ENCODE data around the gene ACKR1. TPM values are rescaled to one million over a fixed set of nuclear protein-coding genes. Genes with fewer than 3 reads are reported as not detected.

Gene ACKR1
- total and polyA plus RNA-seq, 4 donors = 0.08 to 17.2 (median 0.48) TPM; not detected in 1

GRCh38 chr1:159163614-159164228 lies 41.0 kb upstream of the ACKR1 start:
- 58% methylated on average over 9 of the region's 9 CpGs for WGBS
- no peak for DNase-seq (ENCODE audit: low spot score)

GRCh38 chr1:159168043-159168442 lies 36.6 kb upstream of the ACKR1 start:
- H3K4me3 ChIP-seq (ENCODE audit: low read depth in 1 of 3, low read length in 3 of 3) = no peak overlapping the region
- H3K9me3 ChIP-seq (ENCODE audit: control insufficient read depth in 4 of 4, low read length in 3 of 4) = no peaks in the 10 kb centered on the region
- WGBS = 52% methylated on average over 4 of the region's 4 CpGs
- no peaks in the 10 kb centered on the region for H3K36me3 ChIP-seq (ENCODE audit: control insufficient read depth in 4 of 4, insufficient read depth in 3 of 4, low read depth in 1 of 4, low read length in 3 of 4)
- no peak overlapping the region for H3K27ac ChIP-seq (ENCODE audit: low read depth in 1 of 2, low read length in 2 of 2)
- peaks cover 0 to 23% (median 2%) of the 10 kb centered on the region in 4 donors for H3K27me3 ChIP-seq (ENCODE audit: control insufficient read depth in 4 of 4, insufficient read depth in 4 of 4, low read length in 3 of 4)
- peaks cover 0 to 2% (median 0%) of the 10 kb centered on the region in 4 donors for H3K4me1 ChIP-seq (ENCODE audit: control insufficient read depth in 4 of 4, insufficient read depth in 4 of 4, low read length in 3 of 4)
- no peak for TF ChIP-seq TAF1 (conservative IDR thresholded peaks at IDR 0.05)
- DNase-seq (ENCODE audit: low spot score) = no peak
- H3K9ac ChIP-seq (ENCODE audit: low read depth in 1 of 2, low read length in 2 of 2) = no peak overlapping the region

More at GRCh38 chr1:159163614-159164228, 41.0 kb upstream of the ACKR1 start:
- Histone ChIP-seq H3K36me3 (ENCODE audit: control insufficient read depth in 4 of 4, insufficient read depth in 3 of 4, low read depth in 1 of 4, low read length in 3 of 4) (no peaks in the 10 kb centered on the region), H3K4me1 (ENCODE audit: control insufficient read depth in 4 of 4, insufficient read depth in 4 of 4, low read length in 3 of 4) (peaks cover 0 to 3% (median 1%) of the 10 kb centered on the region in 4 donors), H3K9ac (ENCODE audit: low read depth in 1 of 2, low read length in 2 of 2) (no peak overlapping the region), H3K9me3 (ENCODE audit: control insufficient read depth in 4 of 4, low read length in 3 of 4) (no peaks in the 10 kb centered on the region), H3K27me3 (ENCODE audit: control insufficient read depth in 4 of 4, insufficient read depth in 4 of 4, low read length in 3 of 4) (peaks cover 0 to 11% (median 1%) of the 10 kb centered on the region in 4 donors), H3K27ac (ENCODE audit: low read depth in 1 of 2, low read length in 2 of 2) (no peak overlapping the region), H3K4me3 (ENCODE audit: low read depth in 1 of 3, low read length in 3 of 3) (no peak overlapping the region)
- no peak for TF ChIP-seq ZBTB33 (IDR thresholded peaks at IDR 0.05)
- TF ChIP-seq TAF1 (conservative IDR thresholded peaks at IDR 0.05) = no peak
- no peak for TF ChIP-seq NR2F2 (IDR thresholded peaks at IDR 0.05)
- no peak for TF ChIP-seq YY1 (IDR thresholded peaks at IDR 0.05)
- no peak for TF ChIP-seq HNF4G (IDR thresholded peaks at IDR 0.05)
- no peak for TF ChIP-seq MAX (IDR thresholded peaks at IDR 0.05)
- TF ChIP-seq FOXA2 (IDR thresholded peaks at IDR 0.05) = no peak
- no peak for TF ChIP-seq SP1 (IDR thresholded peaks at IDR 0.05)
- TF ChIP-seq EGR1 (IDR thresholded peaks at IDR 0.05; ENCODE audit: low read depth in 2 of 2) = no peak
- no peak for TF ChIP-seq GABPA (IDR thresholded peaks at IDR 0.05 in 1 of 2, conservative IDR thresholded peaks at IDR 0.05 in 1 of 2)
- TF ChIP-seq RXRA (IDR thresholded peaks at IDR 0.05) = no peak
- TF ChIP-seq HNF4A (conservative IDR thresholded peaks at IDR 0.05) = no peak
- no peak for TF ChIP-seq CTCF (IDR thresholded peaks at IDR 0.05; ENCODE audit: low read depth, low read length, missing input control)
- no peak for TF ChIP-seq FOXA1 (IDR thresholded peaks at IDR 0.05)
- no peak for TF ChIP-seq ATF3 (IDR thresholded peaks at IDR 0.05)
